ENCODE data around the gene UEVLD.

The UEVLD gene

GRCh38 chr11:18495271-18495670 lies 93.3 kb downstream of the UEVLD start:
- DNase-seq, result no peak

- no peak for DNase-seq
These were observed 95.2 kb downstream of the UEVLD start for GRCh38 chr11:18493310-18493709.

GRCh38 chr11:18492888-18493287 lies 95.6 kb downstream of the UEVLD start:
- no peak for DNase-seq

GRCh38 chr11:18491924-18492323 lies 96.6 kb downstream of the UEVLD start:
- DNase-seq, result no peak

- DNase-seq, result no peak
These were observed 97.6 kb downstream of the UEVLD start for GRCh38 chr11:18490736-18491485.

DNA sequence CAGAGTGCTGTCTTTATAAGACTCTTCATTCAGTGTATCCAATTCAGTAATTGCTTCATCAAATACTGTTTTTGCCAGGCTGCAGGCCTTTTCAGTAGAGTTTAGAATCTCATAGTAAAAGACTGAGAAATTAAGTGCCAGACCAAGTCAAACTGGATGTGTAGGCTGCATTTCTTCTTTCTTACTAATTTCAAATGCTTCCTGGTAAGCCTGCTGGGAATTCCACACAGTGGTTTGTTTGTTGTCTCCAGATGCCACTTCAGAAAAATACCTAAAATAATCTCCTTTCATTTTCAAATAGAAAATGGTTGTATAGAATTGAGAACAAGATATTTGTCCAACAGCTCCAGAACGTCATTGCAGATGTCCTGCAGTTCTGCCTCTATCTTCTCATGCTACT lies 98.2 kb downstream of the UEVLD start:
- no peak for DNase-seq

DNA sequence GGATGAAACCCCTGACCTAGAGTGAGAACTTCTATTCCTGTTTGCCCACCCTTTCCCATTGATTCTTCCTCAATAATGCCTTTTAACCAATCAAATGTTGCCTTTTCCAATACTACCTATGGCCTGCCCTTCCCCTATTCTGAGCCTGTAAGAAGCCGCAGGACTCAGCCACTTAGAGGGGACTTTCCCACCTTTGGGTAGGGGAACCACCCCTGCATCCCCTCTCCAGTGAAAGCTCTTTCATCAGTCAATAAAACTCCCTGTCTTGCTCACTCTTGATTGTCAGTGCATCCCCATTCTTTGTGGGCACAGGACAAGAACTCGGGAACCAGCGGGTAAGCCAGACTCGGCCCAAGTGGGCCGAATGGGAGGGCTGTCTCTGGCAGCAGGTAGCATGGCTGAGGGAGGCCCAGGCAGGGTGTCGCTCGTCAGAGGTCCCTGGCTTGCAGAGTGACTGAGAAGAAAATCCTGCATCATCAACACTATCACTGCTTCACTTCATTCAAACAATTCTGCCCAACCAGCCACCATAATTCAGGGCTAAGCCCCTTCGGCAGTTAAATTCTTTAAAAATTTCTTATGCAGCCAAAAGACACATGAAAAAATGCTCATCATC lies 102.5 kb downstream of the UEVLD start:
- no peak for DNase-seq
